Keratinocyte (primary cell): Measurements from ENCODE around the gene GPHA2.

Source experiments
- CTCF ChIP-seq, 3 experiments: IDR thresholded peaks in 1 of 3; conservative IDR thresholded peaks in 1 of 3; optimal IDR thresholded peaks in 1 of 3; 2 replicates in 2 of 3; 3 replicates in 1 of 3; pipeline versions ENCODE3 to v1.5.1; 2011; ENCODE audit warnings: low read length in 3 of 3, mild to moderate bottlenecking in 3 of 3, moderate library complexity in 2 of 3, control low read depth in 1 of 3, inconsistent platforms in 1 of 3; ENCODE audit not compliant: insufficient read depth in 2 of 3; ENCODE audit errors: extremely low read depth in 1 of 3
- EZH2 ChIP-seq: IDR thresholded peaks from one replicate; pipeline ENCODE4 v1.6.1; 2012; ENCODE audit warnings: inconsistent platforms, mild to moderate bottlenecking, low read length, moderate library complexity

- TF ChIP-seq EZH2, result no peak
- TF ChIP-seq CTCF (optimal IDR thresholded peaks at IDR 0.05 in 1 of 3, IDR thresholded peaks at IDR 0.05 in 1 of 3, conservative IDR thresholded peaks at IDR 0.05 in 1 of 3; ENCODE audit: extremely low read depth in 1 of 3, insufficient read depth in 2 of 3, low read length in 3 of 3), result no peak
Measured at GRCh38 chr11:64967375-64967774, 31.7 kb upstream of the GPHA2 start.
